ENCODE data around the gene ATXN3L. TPM values are rescaled to one million over a fixed set of nuclear protein-coding genes. Genes with fewer than 3 reads are reported as not detected.

The ATXN3L gene
- polyA plus RNA-seq, 10 donors, result not detected

GRCh38 chrX:13268874-13269273 lies 51.0 kb downstream of the ATXN3L start:
- no peak for DNase-seq

Other genes starting within 250 kb of the ATXN3L start
- 100 to 1,000 TPM in 8 of 10 donors, 10 to 100 TPM in 2; 72.1 to 159 (median 114) TPM for gene EGFL6, start 249.5 kb upstream of the ATXN3L start, polyA plus RNA-seq (ENCODE audit: insufficient read length in 10 of 10)

All from muscle of back (tissue), 11 donors.